ENCODE measurements around the gene CAPN8.

Gene CAPN8

GRCh38 chr1:223549740-223550139, 115.8 kb downstream of the CAPN8 start:
- H3K9me3 ChIP-seq: no peaks in the 10 kb centered on the region
- H3K4me3 ChIP-seq (ENCODE audit: low read depth, low read length): no peak overlapping the region
- no peaks in the 10 kb centered on the region for H3K27me3 ChIP-seq
- TF ChIP-seq CTCF (IDR thresholded peaks at IDR 0.05; ENCODE audit: low read depth, low read length): no peak
- no peaks in the 10 kb centered on the region for H3K4me1 ChIP-seq
- H3K36me3 ChIP-seq: no peaks in the 10 kb centered on the region
- no peak for DNase-seq

GRCh38 chr1:223547316-223548114, 118.0 kb downstream of the CAPN8 start:
- no peaks in the 10 kb centered on the region for H3K9me3 ChIP-seq
- TF ChIP-seq CTCF (IDR thresholded peaks at IDR 0.05; ENCODE audit: low read depth, low read length): no peak
- DNase-seq: no peak
- no peaks in the 10 kb centered on the region for H3K27me3 ChIP-seq
- no peaks in the 10 kb centered on the region for H3K36me3 ChIP-seq
- no peak overlapping the region for H3K4me3 ChIP-seq (ENCODE audit: low read depth, low read length)
- no peaks in the 10 kb centered on the region for H3K4me1 ChIP-seq

GRCh38 chr1:223545343-223545742, 120.2 kb downstream of the CAPN8 start:
- Histone ChIP-seq H3K9me3 (no peaks in the 10 kb centered on the region), H3K36me3 (no peaks in the 10 kb centered on the region), H3K4me3 (ENCODE audit: low read depth, low read length) (no peak overlapping the region), H3K27me3 (peaks cover 4% of the 10 kb centered on the region; the same call in 1 of the 2 replicates), H3K4me1 (no peaks in the 10 kb centered on the region)
- no peak for DNase-seq
- TF ChIP-seq CTCF (IDR thresholded peaks at IDR 0.05; ENCODE audit: low read depth, low read length): no peak

- H3K9me3 ChIP-seq: no peaks in the 10 kb centered on the region
- H3K4me1 ChIP-seq: no peaks in the 10 kb centered on the region
- no peak for DNase-seq
- H3K4me3 ChIP-seq (ENCODE audit: low read depth, low read length): no peak overlapping the region
- peaks cover 14% of the 10 kb centered on the region; the same call in 1 of the 2 replicates for H3K27me3 ChIP-seq
- no peaks in the 10 kb centered on the region for H3K36me3 ChIP-seq
- no peak for TF ChIP-seq CTCF (IDR thresholded peaks at IDR 0.05; ENCODE audit: low read depth, low read length)
Measured at GRCh38 chr1:223543560-223543959, 121.9 kb downstream of the CAPN8 start.

- H3K27me3 ChIP-seq: peaks cover 14% of the 10 kb centered on the region; the same call in 1 of the 2 replicates
- no peaks in the 10 kb centered on the region for H3K36me3 ChIP-seq
- H3K4me1 ChIP-seq: no peaks in the 10 kb centered on the region
- no peak for DNase-seq
- no peaks in the 10 kb centered on the region for H3K9me3 ChIP-seq
- TF ChIP-seq CTCF (IDR thresholded peaks at IDR 0.05; ENCODE audit: low read depth, low read length): no peak
- H3K4me3 ChIP-seq (ENCODE audit: low read depth, low read length): no peak overlapping the region
Measured at GRCh38 chr1:223542831-223543230, 122.7 kb downstream of the CAPN8 start.

GRCh38 chr1:223540485-223541106, 124.9 kb downstream of the CAPN8 start:
- Histone ChIP-seq H3K36me3 (no peaks in the 10 kb centered on the region), H3K27me3 (peaks cover 19% of the 10 kb centered on the region; the same call in 1 of the 2 replicates), H3K4me3 (ENCODE audit: low read depth, low read length) (no peak overlapping the region), H3K4me1 (no peaks in the 10 kb centered on the region), H3K9me3 (no peaks in the 10 kb centered on the region)
- no peak for DNase-seq
- no peak for TF ChIP-seq CTCF (IDR thresholded peaks at IDR 0.05; ENCODE audit: low read depth, low read length)

All from BE2C (cell line).